GM18507 (cell line): Measurements from ENCODE around the gene ARHGAP6.

ENCODE experiments used
- DNase-seq: peaks from one replicate; pipeline ENCODE4 v3.0.0; 2011; ENCODE audit warnings: low read depth; ENCODE audit not compliant: insufficient read length; ENCODE audit errors: extremely low spot score
- FAIRE-seq: peaks from 2 replicates; lab custom pipeline; 2011; peaks lifted over from hg19 to GRCh38; lab: Jason Lieb, UNC

Gene ARHGAP6

DNA sequence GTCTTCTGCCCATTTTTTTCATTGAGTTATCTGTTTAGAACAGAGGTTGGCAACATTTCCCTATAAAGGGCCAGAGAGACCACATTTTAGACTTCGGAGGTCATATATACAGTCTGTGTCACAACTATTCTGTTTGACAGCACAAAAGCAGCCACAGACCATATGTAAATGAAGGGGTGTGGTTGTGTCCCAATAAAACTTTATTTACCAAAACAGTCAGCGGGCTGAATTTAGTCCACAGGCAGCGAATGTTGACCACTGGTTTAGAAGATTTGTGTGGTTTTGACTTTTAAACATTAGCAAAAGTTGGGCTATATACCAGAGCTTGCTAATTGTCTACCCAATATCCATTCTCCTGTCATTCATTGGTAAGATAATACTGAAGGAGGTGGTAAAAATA, 221.7 kb downstream of the ARHGAP6 start:
- FAIRE-seq = no peak
- no peak for DNase-seq

DNA sequence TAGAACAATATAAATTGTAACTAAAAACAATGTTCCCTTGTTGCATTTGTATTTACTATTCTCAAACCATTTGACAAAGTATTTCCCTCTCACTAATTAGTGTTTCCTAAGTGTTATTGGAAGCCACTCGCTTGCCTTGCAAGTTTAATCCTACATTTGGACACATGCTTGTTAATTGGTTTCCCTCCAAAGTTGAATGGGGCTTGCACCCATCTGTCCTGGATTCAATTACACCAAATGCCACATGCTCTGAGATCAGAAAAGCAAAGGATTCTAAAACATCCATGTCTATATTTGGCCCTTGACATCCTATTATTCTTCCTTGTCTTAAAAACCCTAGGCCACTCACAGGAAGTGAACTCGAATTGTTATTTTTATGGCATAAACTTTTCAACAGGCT, 225.9 kb downstream of the ARHGAP6 start:
- FAIRE-seq = no peak
- DNase-seq = no peak

DNA sequence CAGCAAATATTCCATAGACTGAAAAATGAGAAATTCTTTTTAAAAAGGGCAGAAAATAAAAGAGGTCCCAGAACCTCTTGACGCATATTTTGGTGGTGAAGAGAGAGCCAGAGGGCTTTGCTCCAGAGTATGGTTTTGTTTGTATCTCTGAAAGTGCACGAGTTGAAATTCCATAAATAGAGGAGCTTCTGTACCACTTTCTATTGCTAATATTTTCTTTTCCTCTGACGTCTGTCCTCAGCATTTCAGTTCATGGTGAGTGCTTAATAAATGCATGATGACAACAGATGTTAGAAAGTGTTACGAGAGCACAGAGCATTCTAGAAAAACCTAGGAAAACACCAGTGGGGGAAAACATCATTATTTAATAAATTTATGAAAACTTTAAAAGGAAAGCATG, 227.0 kb downstream of the ARHGAP6 start:
- DNase-seq (no peak), FAIRE-seq (no peak)

DNA sequence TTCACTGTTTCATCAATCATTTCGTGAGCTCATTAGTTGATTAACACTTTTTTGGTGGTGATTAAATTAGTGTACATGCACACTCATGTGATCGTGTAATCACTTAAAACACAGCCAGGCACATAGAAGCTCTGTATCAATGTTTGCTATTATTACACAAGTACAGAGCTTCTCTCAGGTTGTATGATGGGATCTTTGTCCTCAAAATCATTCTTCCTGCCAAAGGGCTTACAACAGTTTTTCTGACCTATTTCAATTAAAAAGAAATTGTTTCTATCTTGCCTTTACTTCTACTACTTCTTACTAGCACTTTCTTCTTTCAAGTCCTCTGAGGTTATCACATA, 227.4 kb downstream of the ARHGAP6 start:
- no peak for FAIRE-seq
- DNase-seq = no peak

DNA sequence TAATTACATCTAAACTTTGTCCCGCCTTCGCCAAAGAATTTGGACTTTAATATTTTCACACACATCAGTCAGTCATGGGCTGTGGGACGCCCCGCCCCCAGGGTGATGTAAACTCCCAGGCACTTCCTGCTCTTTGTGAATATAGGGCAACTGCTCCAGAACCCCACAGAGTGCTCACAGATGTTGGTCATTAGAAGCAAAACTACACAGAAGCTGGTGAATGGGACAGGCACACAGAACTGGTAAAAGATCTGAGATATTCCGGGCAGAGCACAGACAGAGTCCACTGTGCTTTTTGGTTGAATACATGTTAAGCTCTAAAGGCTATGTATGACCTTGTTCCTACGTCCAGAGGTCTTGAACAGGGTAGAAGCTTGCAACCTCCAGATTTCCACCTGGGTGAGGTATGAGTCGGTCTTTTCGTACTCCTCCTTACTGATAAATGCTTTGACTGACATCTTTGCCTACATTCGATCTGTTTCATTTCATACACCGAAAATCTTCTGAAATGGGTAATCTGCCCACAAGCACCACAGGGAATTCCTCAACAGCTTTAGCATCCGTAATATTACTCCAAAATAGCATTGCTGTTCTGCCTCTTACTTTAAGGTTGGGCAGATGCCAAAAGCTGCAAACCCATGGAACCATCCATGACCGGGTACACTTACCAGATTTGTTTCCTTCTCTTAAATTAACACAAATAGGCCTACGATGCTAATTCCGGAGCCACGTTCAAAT, 227.9 kb downstream of the ARHGAP6 start:
- DNase-seq (no peak), FAIRE-seq (no peak)

DNA sequence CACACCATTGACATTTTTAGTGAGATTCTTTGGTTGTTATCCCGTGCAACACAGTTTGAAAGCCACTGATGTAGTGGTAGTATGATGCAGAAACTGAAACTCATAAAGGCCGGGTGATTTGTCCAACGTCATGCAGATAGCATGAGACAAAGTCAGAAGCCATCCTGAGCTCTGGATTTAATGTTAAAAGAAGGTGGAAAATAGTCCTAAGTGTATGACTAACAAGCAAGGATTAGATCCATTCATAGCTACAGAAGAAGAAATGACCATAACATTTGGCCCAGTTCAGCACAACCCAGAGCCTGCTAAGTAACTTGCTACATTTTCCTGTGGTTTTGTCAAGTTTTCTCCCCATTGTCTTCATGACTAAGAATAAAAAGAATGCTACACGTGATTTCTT, 230.2 kb downstream of the ARHGAP6 start:
- DNase-seq = no peak
- peak; percentile 52 for FAIRE-seq

DNA sequence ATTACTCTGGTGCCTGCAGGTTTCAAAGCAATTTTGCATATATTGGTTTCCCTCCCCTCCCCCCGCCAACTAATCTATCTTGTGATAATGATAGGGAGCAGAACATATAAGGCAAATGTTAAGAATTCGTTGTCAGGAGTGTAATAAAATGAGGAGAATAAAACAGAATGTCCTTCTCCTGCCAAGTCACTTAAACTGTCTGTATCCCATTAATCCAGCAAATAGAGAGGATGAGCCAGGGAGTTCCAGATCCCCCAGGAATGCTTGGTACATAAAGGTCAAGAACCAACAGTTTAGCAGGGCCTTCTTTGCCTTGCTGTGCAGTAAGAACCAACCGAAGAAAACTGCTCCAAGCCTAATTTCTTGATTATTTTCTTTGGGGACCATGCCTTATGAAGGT, 231.1 kb downstream of the ARHGAP6 start:
- DNase-seq (no peak), FAIRE-seq (no peak)

DNA sequence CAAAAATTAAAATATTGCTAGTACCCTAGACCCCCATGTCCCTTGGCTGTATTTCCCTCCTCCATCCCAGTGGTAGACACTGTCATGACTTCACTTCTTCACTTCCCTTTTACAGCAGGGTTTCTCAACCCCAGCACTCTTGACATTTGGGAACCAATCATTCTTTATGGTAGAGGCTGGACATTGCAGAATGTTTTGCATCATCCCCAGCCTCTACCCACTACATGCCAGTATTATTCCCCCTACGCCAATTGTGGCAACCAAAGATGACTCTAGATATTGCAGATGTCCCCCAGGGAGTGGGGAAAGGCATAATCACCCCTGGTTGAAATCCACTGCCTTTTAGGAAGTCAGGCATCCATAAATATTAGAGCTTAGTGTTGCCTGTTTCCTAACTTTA, 233.9 kb downstream of the ARHGAP6 start:
- DNase-seq = no peak
- FAIRE-seq = no peak

DNA sequence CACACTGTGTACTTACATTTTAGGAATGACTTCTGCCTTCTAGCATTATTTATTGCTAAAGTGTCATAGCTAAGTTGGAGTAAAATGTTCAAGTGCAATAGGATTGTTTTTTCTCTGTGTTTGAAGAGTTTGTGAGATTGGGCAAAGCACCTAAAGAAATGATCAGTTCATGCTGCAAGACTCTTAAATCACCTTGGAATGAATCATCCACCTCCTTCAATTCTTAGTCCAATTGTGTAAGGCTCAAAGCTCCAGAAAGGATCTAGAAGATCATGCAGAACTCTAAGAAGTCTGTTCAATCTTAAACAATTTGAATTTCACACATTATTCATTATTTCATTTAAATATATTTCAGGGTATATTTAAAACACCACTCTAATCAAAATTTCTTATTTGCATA, 235.4 kb downstream of the ARHGAP6 start:
- DNase-seq (no peak), FAIRE-seq (no peak)

DNA sequence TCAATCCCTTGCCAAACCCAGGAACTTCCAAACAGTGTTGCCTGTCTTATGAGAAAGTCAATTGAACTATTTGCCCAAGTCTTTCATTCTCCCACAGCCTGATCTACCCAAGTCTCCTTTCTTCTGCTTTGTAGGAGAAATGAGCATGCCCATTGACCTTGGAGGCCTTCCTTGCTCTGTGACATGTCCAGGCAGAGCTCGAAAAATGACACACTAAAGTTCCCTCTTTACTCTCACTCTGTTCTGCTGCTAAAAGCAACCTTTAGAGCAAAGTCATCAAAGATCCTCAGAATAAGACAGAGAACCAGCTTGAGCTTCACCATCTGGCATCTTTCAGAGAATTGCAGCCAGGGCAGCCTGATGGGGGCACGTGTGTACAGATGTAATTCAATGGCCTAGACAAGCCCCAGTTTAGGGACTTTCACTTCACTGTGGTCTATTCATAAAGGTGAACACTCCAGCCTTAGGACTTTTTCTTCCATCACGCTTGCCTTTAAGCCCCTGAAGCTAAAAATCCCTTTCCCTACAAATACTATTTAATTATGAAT, 236.1 kb downstream of the ARHGAP6 start:
- FAIRE-seq (peak; percentile 38), DNase-seq (no peak)

DNA sequence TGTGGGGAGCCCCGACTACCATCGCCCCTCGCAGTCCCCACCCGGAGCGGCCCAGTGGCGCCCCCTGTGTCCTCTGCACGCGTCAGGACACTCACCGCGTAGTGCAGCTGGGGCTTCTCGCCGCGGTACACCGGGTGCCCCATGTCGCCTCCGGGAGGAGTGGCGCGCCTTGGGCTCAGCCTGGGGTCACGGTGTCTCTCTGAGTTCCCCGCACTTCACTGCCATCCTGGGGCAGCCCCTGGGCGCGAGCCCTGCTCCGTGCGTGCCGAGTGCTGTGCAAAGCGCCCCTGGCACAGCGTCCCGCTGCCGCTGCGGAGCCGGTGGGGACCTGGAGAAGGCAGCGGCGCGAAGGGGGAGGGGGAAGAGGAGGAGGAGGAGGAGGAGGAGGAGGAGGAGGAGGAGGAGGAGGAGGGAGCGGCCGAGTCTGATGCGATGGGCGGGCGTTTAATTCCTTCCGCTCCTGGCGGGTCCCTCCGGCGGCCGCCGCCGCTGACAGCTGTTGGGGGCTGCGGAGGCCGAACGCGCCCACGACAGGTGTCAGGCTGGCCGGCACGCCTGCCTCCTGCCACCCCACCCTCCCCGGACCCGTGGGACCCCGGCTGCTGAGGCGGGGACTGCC, 238.2 kb downstream of the ARHGAP6 start:
- FAIRE-seq (no peak), DNase-seq (no peak)

DNA sequence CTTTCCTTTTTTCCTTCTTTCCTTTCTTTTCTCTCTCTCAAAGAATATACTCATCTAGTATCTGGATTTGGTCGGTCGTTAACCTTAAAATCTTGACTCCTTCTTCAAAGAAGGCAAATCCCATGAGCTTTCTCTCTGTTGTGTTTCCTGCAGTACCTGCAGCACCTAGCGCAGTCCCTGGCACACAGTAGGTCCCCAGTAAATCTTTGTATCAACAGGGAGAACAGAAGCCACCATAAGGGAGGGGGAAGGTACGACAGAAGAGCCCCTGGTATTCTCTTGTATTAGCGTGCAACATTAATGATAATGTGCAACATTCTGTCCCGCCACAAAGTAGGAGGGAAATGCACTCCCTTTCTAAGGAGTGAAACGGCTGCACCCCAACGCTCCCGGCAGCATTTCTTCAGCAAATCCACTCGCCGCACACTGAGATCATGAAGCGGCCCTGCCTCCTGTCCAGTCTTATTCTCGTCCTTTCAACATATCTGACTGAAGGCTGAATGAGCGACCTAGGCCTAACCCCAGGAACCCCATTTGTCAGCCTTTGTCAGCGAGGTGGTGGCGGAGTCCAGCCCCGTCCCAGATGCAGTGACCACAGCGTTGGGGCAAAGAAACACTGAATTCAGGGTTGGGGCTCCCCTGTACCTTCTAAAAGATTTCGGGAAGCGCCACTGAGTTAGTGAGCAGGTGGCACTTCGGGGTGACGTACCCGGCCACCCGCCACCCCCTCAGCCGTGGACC, 238.8 kb downstream of the ARHGAP6 start:
- DNase-seq (no peak), FAIRE-seq (peak; percentile 69)

DNA sequence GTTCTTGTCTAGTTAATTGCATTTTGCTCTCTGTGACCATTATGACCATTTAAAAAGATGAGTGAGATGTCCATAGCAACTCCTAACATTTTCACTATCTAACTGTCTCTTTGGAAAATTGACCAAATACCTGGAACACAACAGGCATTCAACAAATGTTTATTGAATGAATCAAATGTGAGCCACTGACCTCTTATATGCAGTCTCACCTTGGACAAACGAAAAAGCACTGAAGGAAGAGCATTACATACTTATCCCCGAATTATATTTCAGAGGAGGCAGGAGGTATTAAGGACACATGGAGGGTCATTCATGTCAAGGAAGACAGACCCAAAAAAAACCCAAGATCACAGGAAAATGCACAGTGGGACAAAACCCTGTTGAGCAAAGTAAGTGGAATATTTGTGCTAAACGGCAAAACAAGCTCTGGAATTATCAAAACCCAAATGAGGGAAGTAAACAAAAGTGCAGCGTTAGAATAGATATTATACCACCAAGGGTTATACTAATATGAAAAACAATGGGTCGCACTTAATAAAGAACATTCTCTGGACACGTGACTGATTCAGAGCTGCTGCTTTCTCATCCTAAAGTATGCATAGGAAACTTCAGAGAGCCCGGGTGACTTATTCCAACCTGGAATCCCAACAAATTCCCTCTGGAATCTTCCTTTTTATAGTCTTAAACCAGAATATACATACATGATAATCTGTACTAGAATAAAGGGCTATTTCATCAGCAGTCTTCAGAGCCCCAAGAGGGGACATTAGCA, 240.6 kb downstream of the ARHGAP6 start:
- no peak for FAIRE-seq
- no peak for DNase-seq

DNA sequence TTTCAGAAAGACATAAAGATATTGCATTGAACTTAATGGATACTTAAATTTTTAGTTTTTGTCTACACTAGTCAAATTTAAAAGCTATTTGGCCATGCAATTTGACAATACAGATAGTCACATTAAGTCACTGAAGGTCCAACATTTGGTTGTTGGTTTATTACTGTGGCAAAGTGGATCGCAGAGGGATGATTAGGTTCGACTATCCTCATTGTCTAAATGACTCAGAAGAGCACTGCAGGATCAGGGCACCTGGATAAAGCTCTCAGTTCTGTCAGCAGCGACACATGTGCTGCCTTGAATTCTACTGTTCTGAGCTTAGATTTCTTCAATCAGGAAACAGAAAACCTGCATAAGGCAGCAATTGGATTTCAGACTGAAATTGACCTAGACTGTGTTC, 241.8 kb downstream of the ARHGAP6 start:
- DNase-seq = no peak
- FAIRE-seq = no peak

DNA sequence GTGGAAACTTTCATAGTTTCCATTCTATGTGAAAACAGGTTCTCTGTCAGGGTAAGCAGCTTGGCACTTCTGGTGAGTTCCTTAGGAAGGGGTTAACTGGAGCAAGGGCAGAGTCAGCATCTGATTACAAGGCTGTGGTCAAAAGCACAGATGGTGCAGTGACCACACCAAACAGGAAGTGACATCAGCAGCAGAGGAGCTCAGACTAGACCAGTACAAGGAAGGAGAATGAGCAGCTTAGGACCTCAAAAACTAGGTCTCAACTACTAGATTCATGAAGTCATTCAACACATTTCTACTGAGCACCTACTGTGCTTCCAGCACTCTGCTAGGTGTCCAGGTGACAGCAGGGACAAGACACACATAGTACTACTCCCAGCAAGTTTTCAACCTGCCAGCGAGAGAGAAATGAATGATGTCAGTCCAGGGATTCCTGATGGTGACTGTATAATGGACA, 242.3 kb downstream of the ARHGAP6 start:
- no peak for DNase-seq
- FAIRE-seq = peak; percentile 89

DNA sequence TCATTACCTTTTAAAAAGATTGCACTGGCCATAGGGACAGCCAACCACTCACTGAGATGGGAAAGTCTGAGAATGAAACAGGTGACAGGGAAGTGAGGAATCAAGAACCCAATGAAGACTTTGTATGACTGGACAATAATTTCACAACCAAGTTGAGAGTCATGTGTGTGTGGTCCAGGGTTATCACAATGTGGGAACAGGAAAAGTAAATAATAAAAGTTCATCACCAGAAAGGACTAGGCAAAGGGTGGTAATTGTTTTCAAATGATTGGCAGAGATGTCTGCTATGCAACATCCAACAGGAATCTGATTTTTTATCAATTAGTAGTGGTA, 243.2 kb downstream of the ARHGAP6 start:
- no peak for FAIRE-seq

DNA sequence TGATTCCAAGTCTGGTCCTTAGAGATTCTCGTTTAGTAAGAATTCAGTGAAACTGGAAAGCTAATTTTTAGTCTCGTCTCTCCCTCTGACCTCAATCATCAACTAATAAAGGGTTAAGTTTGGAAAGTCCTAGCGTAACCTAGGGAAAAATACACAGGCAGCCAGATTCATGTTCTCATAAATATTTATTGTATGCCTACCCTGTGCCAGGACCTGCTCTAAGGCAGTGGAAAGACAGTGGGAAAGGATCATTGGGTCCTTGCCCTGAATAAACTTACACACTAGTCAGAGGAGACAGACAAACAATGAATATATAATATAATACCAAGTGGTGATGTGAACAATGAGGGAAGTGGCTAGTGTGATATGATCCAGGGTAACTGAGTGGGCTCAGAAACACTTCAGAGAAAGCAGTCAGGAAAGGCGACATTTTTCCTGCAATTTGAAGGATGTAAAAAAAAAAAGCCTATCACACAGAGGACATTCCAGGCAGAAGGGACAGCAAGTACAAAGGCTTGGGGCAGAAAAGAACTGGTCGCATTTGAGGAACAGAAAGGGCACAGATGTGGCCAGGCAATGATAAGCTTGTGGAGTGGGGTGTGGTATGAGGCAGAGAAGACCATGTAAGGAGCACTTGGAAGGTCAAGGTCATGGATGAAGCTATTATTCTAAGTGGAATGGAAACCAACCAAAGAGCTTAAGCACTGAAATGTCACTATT, 243.8 kb downstream of the ARHGAP6 start:
- DNase-seq (no peak), FAIRE-seq (no peak)

More for the DNA sequence above, 243.2 kb downstream of the ARHGAP6 start:
- no peak for DNase-seq

DNA sequence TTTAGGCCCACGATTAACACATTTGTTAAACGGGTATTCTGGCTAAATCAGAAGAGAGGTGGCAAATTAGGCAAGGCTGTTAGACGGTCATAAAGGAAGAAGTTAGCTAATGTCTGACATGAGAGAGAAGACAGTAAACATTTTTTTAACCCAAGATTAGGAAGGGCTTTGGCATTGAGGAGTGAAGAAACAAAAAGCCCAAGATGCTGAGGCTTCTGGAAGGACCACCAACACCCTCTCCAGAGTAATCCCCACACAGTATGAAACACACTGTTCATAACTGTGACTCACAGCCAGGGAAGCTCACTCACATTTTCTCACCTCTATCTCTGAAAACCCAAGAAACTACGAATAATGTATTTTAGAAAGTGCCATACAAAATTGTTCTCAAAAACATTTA, 244.9 kb downstream of the ARHGAP6 start:
- FAIRE-seq (no peak), DNase-seq (no peak)

DNA sequence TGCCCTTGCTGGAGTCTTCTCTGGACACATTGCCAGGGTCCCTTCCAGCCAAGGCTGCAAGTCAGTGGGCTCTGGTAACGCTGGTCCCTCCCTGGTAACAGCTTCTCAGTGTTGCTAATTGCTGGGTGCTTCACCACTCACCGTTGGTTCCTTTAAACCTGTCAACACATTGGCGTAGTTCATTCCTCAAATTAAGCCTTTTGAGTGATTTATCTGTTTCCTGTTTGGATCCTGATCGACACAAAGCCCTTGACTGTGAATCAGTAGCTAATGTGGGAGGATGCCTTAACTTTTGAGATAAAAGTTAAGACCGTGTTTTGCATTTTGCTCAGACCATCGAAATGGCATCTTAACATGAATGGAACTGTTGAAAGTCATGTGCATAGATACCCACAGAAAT, 246.6 kb downstream of the ARHGAP6 start:
- DNase-seq (no peak), FAIRE-seq (no peak)
